OCI-LY1 (cell line): ENCODE results near the gene STPG1.

Experiments used
- H2AFZ ChIP-seq: fragments of 200-600 bp; sonication (generic), shearing (Covaris generic); 2 replicates; pipeline ENCODE4 v1.6.0; 2014; ENCODE audit warnings: antibody characterized with exemption, mild to moderate bottlenecking, low read length
- H3F3A ChIP-seq: fragments of 200-600 bp; sonication (generic), shearing (Covaris generic); 2 replicates; pipeline ENCODE4 v1.6.0; 2014; ENCODE audit warnings: mild to moderate bottlenecking, antibody characterized with exemption, low read length, moderate library complexity; ENCODE audit not compliant: insufficient read depth
- H3K27ac ChIP-seq: fragments of 200-600 bp; sonication (generic); 2 replicates; pipeline ENCODE4 v1.5.1; 2014; ENCODE audit warnings: low read length, mixed run types, mild to moderate bottlenecking, low read depth; ENCODE audit not compliant: poor library complexity, severe bottlenecking
- H3K27me3 ChIP-seq: fragments of 200-600 bp; sonication (generic); 2 replicates; pipeline ENCODE4 v1.6.0; 2014; ENCODE audit warnings: antibody characterized with exemption, mild to moderate bottlenecking, low read length, moderate library complexity; ENCODE audit not compliant: insufficient read depth
- H3K36me3 ChIP-seq: fragments of 200-600 bp; sonication (generic); 2 replicates; pipeline ENCODE4 v1.6.1; 2014; ENCODE audit warnings: mild to moderate bottlenecking, antibody characterized with exemption, low read length, moderate library complexity, mixed read lengths; ENCODE audit not compliant: insufficient read depth
- H3K4me1 ChIP-seq: fragments of 200-600 bp; sonication (generic); 2 replicates; pipeline ENCODE4 v1.5.1; 2014; ENCODE audit warnings: mild to moderate bottlenecking, low read length, moderate library complexity; ENCODE audit not compliant: insufficient read depth, severe bottlenecking
- H3K4me2 ChIP-seq: fragments of 200-600 bp; sonication (generic), shearing (Covaris generic); 2 replicates; pipeline ENCODE4 v1.6.1; 2014; ENCODE audit warnings: low read length
- H3K4me3 ChIP-seq: fragments of 200-600 bp; sonication (generic); 2 replicates; pipeline ENCODE4 v1.5.1; 2014; ENCODE audit warnings: low read length, low read depth, mild to moderate bottlenecking, mixed read lengths; ENCODE audit not compliant: poor library complexity, severe bottlenecking
- H3K79me2 ChIP-seq: fragments of 200-600 bp; shearing (Covaris generic); 2 replicates; pipeline ENCODE4 v1.6.1; 2016; ENCODE audit warnings: mixed run types, low read length, mixed read lengths; ENCODE audit not compliant: insufficient read depth
- H3K9ac ChIP-seq: fragments of 200-600 bp; sonication (generic), shearing (Covaris generic); 2 replicates; pipeline ENCODE4 v1.6.1; 2014; ENCODE audit warnings: mild to moderate bottlenecking, low read length, mixed read lengths
- H3K9me2 ChIP-seq: fragments of 200-600 bp; sonication (generic), shearing (Covaris generic); 2 replicates; pipeline ENCODE4 v1.6.1; 2014; ENCODE audit warnings: low read depth, mild to moderate bottlenecking, low read length, mixed read lengths
- H3K9me3 ChIP-seq: fragments of 200-600 bp; shearing (Covaris generic); 2 replicates; pipeline ENCODE4 v1.6.1; 2014; ENCODE audit warnings: low read length, mixed read lengths
- H4K20me1 ChIP-seq: fragments of 200-600 bp; sonication (generic), shearing (Covaris generic); 2 replicates; pipeline ENCODE4 v1.6.0; 2016; ENCODE audit warnings: mild to moderate bottlenecking, low read length; ENCODE audit not compliant: insufficient read depth
- EZH2 ChIP-seq: fragments of 200-600 bp; sonication (generic), shearing (Covaris generic); IDR thresholded peaks from 2 replicates; pipeline ENCODE4 v1.8.0; 2017; ENCODE audit warnings: borderline replicate concordance, mixed run types, mild to moderate bottlenecking, antibody characterized with exemption, low read length, moderate library complexity, mixed read lengths
- TF ChIP-seq, protein P1 (sequence below): fragments of 200-600 bp; sonication (generic), shearing (Covaris generic); IDR thresholded peaks from 2 replicates; pipeline ENCODE4 v1.5.1; 2017; ENCODE audit warnings: mild to moderate bottlenecking, antibody characterized with exemption, low read length, moderate library complexity, mixed read lengths

The STPG1 gene

DNA sequence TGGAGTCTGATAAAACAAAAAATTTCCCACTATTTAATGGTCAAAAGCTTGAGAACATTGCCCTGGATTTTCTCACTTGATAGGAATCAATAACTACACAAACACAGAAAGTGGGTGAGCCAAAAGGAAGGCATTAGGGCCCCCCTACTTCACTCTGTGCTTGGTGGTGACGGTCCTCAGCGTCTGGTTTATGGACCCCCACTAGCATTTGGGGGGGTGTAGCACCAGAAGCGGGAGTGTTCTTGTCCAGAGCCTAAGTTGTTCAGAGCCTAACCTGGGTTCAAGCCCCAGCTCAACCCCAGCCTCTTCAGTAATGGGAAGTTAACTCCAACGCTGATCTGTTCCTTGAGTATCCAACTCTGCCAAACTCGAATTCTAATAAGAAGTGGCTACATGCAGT lies 33.1 kb downstream of the STPG1 start:
- Histone ChIP-seq H3K4me1 (peaks cover 5% of the 10 kb centered on the region), H3K9me3 (no peaks in the 10 kb centered on the region), H3F3A (no peaks in the 10 kb centered on the region), H3K4me3 (no peak overlapping the region), H3K27me3 (no peaks in the 10 kb centered on the region), H3K27ac (no peak overlapping the region), H3K36me3 (no peaks in the 10 kb centered on the region), H3K9ac (no peak overlapping the region), H3K4me2 (no peak overlapping the region), H3K9me2 (no peaks in the 10 kb centered on the region), H2AFZ (no peak overlapping the region), H3K79me2 (no peaks in the 10 kb centered on the region), H4K20me1 (no peaks in the 10 kb centered on the region)
- TF ChIP-seq, protein P1, sequence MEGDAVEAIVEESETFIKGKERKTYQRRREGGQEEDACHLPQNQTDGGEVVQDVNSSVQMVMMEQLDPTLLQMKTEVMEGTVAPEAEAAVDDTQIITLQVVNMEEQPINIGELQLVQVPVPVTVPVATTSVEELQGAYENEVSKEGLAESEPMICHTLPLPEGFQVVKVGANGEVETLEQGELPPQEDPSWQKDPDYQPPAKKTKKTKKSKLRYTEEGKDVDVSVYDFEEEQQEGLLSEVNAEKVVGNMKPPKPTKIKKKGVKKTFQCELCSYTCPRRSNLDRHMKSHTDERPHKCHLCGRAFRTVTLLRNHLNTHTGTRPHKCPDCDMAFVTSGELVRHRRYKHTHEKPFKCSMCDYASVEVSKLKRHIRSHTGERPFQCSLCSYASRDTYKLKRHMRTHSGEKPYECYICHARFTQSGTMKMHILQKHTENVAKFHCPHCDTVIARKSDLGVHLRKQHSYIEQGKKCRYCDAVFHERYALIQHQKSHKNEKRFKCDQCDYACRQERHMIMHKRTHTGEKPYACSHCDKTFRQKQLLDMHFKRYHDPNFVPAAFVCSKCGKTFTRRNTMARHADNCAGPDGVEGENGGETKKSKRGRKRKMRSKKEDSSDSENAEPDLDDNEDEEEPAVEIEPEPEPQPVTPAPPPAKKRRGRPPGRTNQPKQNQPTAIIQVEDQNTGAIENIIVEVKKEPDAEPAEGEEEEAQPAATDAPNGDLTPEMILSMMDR: no peak
- TF ChIP-seq EZH2: no peak

GRCh38 chr1:24379733-24380315 lies 33.8 kb downstream of the STPG1 start:
- Histone ChIP-seq H3K27ac (no peak overlapping the region), H3K4me1 (no peaks in the 10 kb centered on the region)

GRCh38 chr1:24374891-24375786 lies 38.4 kb downstream of the STPG1 start:
- Histone ChIP-seq H3K79me2 (no peaks in the 10 kb centered on the region), H3K36me3 (no peaks in the 10 kb centered on the region), H3F3A (no peaks in the 10 kb centered on the region), H3K4me3 (no peak overlapping the region), H3K4me2 (no peak overlapping the region), H3K27ac (no peak overlapping the region), H4K20me1 (no peaks in the 10 kb centered on the region), H3K27me3 (no peaks in the 10 kb centered on the region), H2AFZ (no peak overlapping the region), H3K9me2 (no peaks in the 10 kb centered on the region), H3K9me3 (no peaks in the 10 kb centered on the region), H3K9ac (no peak overlapping the region), H3K4me1 (peaks cover 14% of the 10 kb centered on the region)
- TF ChIP-seq, protein P1: no peak
- no peak for TF ChIP-seq EZH2

More at GRCh38 chr1:24379733-24380315, 33.8 kb downstream of the STPG1 start:
- no peak overlapping the region for H2AFZ ChIP-seq
- no peak overlapping the region for H3K9ac ChIP-seq
- no peak overlapping the region for H3K4me3 ChIP-seq
- H3K79me2 ChIP-seq: no peaks in the 10 kb centered on the region
- no peak overlapping the region for H3K4me2 ChIP-seq
- TF ChIP-seq, protein P1: no peak
- no peak for TF ChIP-seq EZH2
- no peaks in the 10 kb centered on the region for H3K9me2 ChIP-seq
- no peaks in the 10 kb centered on the region for H4K20me1 ChIP-seq
- H3K9me3 ChIP-seq: no peaks in the 10 kb centered on the region
- no peaks in the 10 kb centered on the region for H3K27me3 ChIP-seq
- H3K36me3 ChIP-seq: no peaks in the 10 kb centered on the region
- no peaks in the 10 kb centered on the region for H3F3A ChIP-seq
